Measurements from ENCODE around the gene ARHGAP31. TPM values are rescaled to one million over a fixed set of nuclear protein-coding genes. Genes with fewer than 3 reads are reported as not detected.

ARHGAP31 gene
- total and polyA plus RNA-seq, 7 donors: 1.9 to 13.2 (median 5.3) TPM

DNA sequence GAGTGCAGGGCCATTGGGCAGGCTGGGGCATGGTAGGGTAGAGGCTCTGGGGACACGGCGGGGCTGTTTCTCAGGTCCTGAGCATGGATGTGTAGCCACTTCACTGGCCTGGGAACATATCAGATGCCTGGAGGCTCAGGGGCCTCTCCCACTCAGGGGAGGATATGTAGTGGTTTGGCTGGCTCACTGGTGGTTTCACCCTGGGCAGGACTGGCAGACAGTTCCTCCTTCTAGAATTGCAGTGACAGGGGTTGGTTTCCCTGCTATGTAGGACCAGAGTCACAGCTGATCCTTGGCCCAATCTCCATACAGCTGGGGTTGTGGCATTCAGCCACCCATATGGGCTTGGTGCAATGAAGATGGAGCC is 4.8 kb upstream of the ARHGAP31 start:
- no peak for DNase-seq
- Histone ChIP-seq H3K4me1 (peaks cover 3% of the 10 kb centered on the region), H3K27ac (no peak overlapping the region), H3K36me3 (ENCODE audit: insufficient read depth in 1 of 2, low read depth in 1 of 2) (no peaks in the 10 kb centered on the region), H3K27me3 (ENCODE audit: insufficient read depth in 3 of 3, low read length in 2 of 3) (no peaks in the 10 kb centered on the region), H3K4me3 (no peak overlapping the region), H3K9me3 (peaks cover 9% of the 10 kb centered on the region)
- no peak for TF ChIP-seq CTCF (IDR thresholded peaks at IDR 0.05)
- 81 to 100% (median 83%) methylated on average over 2 of the region's 2 CpGs for WGBS, 3 donors
- no peak for ATAC-seq
- intact Hi-C loops (cut with DNase I): no loop called here

- no peak overlapping the region for H3K27ac ChIP-seq
- TF ChIP-seq CTCF (IDR thresholded peaks at IDR 0.05): no peak
- ATAC-seq: no peak
Measured at GRCh38 chr3:119290613-119291012, 3.6 kb upstream of the ARHGAP31 start.

GRCh38 chr3:119291062-119291700 is 3.0 kb upstream of the ARHGAP31 start:
- intact Hi-C loops (cut with DNase I): no loop called here
- no peak for ATAC-seq
- WGBS, 3 donors: 85 to 91% (median 89%) methylated on average over 7 of the region's 7 CpGs
- Histone ChIP-seq H3K27me3 (ENCODE audit: insufficient read depth in 3 of 3, low read length in 2 of 3) (no peaks in the 10 kb centered on the region), H3K27ac (no peak overlapping the region), H3K9me3 (peaks cover 9% of the 10 kb centered on the region), H3K36me3 (ENCODE audit: insufficient read depth in 1 of 2, low read depth in 1 of 2) (no peaks in the 10 kb centered on the region), H3K4me1 (peaks cover 3% of the 10 kb centered on the region), H3K4me3 (no peak overlapping the region)
- no peak for TF ChIP-seq CTCF (IDR thresholded peaks at IDR 0.05)
- DNase-seq: no peak

More at GRCh38 chr3:119290613-119291012, 3.6 kb upstream of the ARHGAP31 start:
- intact Hi-C loops (cut with DNase I): no loop called here
- no peak for DNase-seq
- no peak overlapping the region for H3K4me3 ChIP-seq
- H3K9me3 ChIP-seq: peaks cover 9% of the 10 kb centered on the region
- peaks cover 3% of the 10 kb centered on the region for H3K4me1 ChIP-seq
- H3K27me3 ChIP-seq (ENCODE audit: insufficient read depth in 3 of 3, low read length in 2 of 3): no peaks in the 10 kb centered on the region
- H3K36me3 ChIP-seq (ENCODE audit: insufficient read depth in 1 of 2, low read depth in 1 of 2): no peaks in the 10 kb centered on the region

- TF ChIP-seq CTCF (IDR thresholded peaks at IDR 0.05): no peak
- no peaks in the 10 kb centered on the region for H3K36me3 ChIP-seq (ENCODE audit: insufficient read depth in 1 of 2, low read depth in 1 of 2)
- no peaks in the 10 kb centered on the region for H3K27me3 ChIP-seq (ENCODE audit: insufficient read depth in 3 of 3, low read length in 2 of 3)
- no peak for ATAC-seq
- H3K4me1 ChIP-seq: peaks cover 3% of the 10 kb centered on the region
- no peak overlapping the region for H3K27ac ChIP-seq
- intact Hi-C loops (cut with DNase I): no loop called here
- H3K9me3 ChIP-seq: peaks cover 2% of the 10 kb centered on the region
- no peak overlapping the region for H3K4me3 ChIP-seq
- WGBS, 3 donors: 88 to 95% (median 91%) methylated on average over 4 of the region's 4 CpGs
- no peak for DNase-seq
Measured at GRCh38 chr3:119292666-119293065, 1.5 kb upstream of the ARHGAP31 start.
